GM23248 (cell line): ENCODE data around the gene RANBP9.

Experiments
- EZH2 ChIP-seq: fragments of 200-600 bp; sonication (generic); IDR thresholded peaks from 2 replicates; pipeline ENCODE4 v1.6.1; 2018; ENCODE audit warnings: antibody characterized with exemption, mild to moderate bottlenecking; ENCODE audit not compliant: insufficient read depth, poor library complexity, severe bottlenecking
- EZH2phosphoT487 ChIP-seq: fragments of 200-600 bp; sonication (generic); IDR thresholded peaks from 2 replicates; pipeline ENCODE4 v1.6.1; 2018; ENCODE audit warnings: antibody characterized with exemption, moderate library complexity, mild to moderate bottlenecking, low read depth; ENCODE audit not compliant: insufficient read depth

DNA sequence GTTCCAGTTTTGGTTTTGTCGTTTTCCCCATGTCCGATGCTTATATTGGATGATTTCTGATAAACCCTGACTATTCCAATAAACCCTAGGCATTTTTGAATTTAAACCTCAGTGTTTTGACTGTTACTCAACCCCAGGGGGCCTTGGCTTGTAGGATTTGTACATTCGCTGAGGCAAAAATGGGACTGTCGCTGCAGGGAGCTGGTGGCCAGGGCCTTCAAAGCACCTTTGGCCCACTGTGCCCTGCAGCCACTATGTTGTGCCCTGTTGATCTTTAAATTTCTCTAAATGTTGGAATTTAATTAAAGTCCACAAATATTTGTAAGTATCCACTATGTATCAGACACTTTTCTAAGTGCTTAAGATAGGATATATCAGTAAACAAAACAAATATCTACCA is 106.0 kb downstream of the RANBP9 start:
- no peak for TF ChIP-seq EZH2
- no peak for TF ChIP-seq EZH2phosphoT487
